ENCODE measurements around the gene RERE. TPM values are rescaled to one million over a fixed set of nuclear protein-coding genes. Genes with fewer than 3 reads are reported as not detected.
"Not testable (repeated sequence)": the region's sequence is repeated elsewhere in the genome, so short reads cannot be mapped to it uniquely, and the experiment has no call there.

The RERE gene
- total and polyA plus RNA-seq, 2 experiments from 2014 or later: 39.8 to 62.8 TPM

GRCh38 chr1:8381618-8382017 lies 435.8 kb downstream of the RERE start:
- no peaks in the 10 kb centered on the region for H3K27me3 ChIP-seq
- peak overlapping the region; percentile 8 for H3K27ac ChIP-seq
- no peaks in the 10 kb centered on the region for H3K9me2 ChIP-seq (replicated peaks; ENCODE audit: insufficient read depth)
- H2AFZ ChIP-seq: no peak overlapping the region
- no peak for TF ChIP-seq EZH2 (IDR thresholded peaks at IDR 0.05; ENCODE audit: borderline replicate concordance)
- TF ChIP-seq EZH2phosphoT487 (IDR thresholded peaks at IDR 0.05; ENCODE audit: low read depth, severe bottlenecking, unreplicated experiment): no peak
- no peak for TF ChIP-seq CTCF (IDR thresholded peaks at IDR 0.05; ENCODE audit: poor library complexity)
- H3K79me2 ChIP-seq: peaks cover 96% of the 10 kb centered on the region
- H3K4me3 ChIP-seq: no peak overlapping the region
- H3K36me3 ChIP-seq (replicated peaks; ENCODE audit: insufficient read depth, low read depth): no peaks in the 10 kb centered on the region
- H3K4me2 ChIP-seq: no peak overlapping the region
- H3K4me1 ChIP-seq (ENCODE audit: insufficient read depth): peaks cover 20% of the 10 kb centered on the region
- H4K20me1 ChIP-seq (ENCODE audit: insufficient read depth, poor library complexity, severe bottlenecking): peaks cover 91% of the 10 kb centered on the region
- no peaks in the 10 kb centered on the region for H3K9me3 ChIP-seq (ENCODE audit: low read depth)
- 83% methylated on average over 8 of the region's 8 CpGs for WGBS (ENCODE audit: low lambda C conversion rate, missing lambda C conversion rate)
- no peak for DNase-seq (ENCODE audit: low spot score)

- H3K9me2 ChIP-seq (replicated peaks; ENCODE audit: insufficient read depth); H2AFZ ChIP-seq; H3K27me3 ChIP-seq; H3K9me3 ChIP-seq (ENCODE audit: low read depth); H3K4me2 ChIP-seq; H3K27ac ChIP-seq; H3K4me3 ChIP-seq; H3K36me3 ChIP-seq (replicated peaks; ENCODE audit: insufficient read depth, low read depth); DNase-seq (ENCODE audit: low spot score): not testable (repeated sequence)
- H3K79me2 ChIP-seq: peaks cover 97% of the 10 kb centered on the region
- H3K4me1 ChIP-seq (ENCODE audit: insufficient read depth): peaks cover 20% of the 10 kb centered on the region
- H4K20me1 ChIP-seq (ENCODE audit: insufficient read depth, poor library complexity, severe bottlenecking): peaks cover 92% of the 10 kb centered on the region
- over 99% methylated on average over 6 of the region's 6 CpGs for WGBS (ENCODE audit: low lambda C conversion rate, missing lambda C conversion rate)
Measured at GRCh38 chr1:8380310-8380709, 437.1 kb downstream of the RERE start.

- DNase-seq (ENCODE audit: low spot score): no peak
- Histone ChIP-seq H3K4me1 (ENCODE audit: insufficient read depth) (peaks cover 22% of the 10 kb centered on the region), H3K79me2 (peaks cover 97% of the 10 kb centered on the region), H4K20me1 (ENCODE audit: insufficient read depth, poor library complexity, severe bottlenecking) (peaks cover 88% of the 10 kb centered on the region), H2AFZ (no peak overlapping the region), H3K9me3 (ENCODE audit: low read depth) (no peaks in the 10 kb centered on the region), H3K27me3 (no peaks in the 10 kb centered on the region), H3K36me3 (replicated peaks; ENCODE audit: insufficient read depth, low read depth) (no peaks in the 10 kb centered on the region), H3K4me3 (no peak overlapping the region), H3K27ac (no peak overlapping the region), H3K4me2 (no peak overlapping the region), H3K9me2 (replicated peaks; ENCODE audit: insufficient read depth) (no peaks in the 10 kb centered on the region)
- 95% methylated on average over 14 of the region's 14 CpGs for WGBS (ENCODE audit: low lambda C conversion rate, missing lambda C conversion rate)
- no peak for TF ChIP-seq CTCF (IDR thresholded peaks at IDR 0.05; ENCODE audit: poor library complexity)
- TF ChIP-seq EZH2 (IDR thresholded peaks at IDR 0.05; ENCODE audit: borderline replicate concordance): no peak
- no peak for TF ChIP-seq EZH2phosphoT487 (IDR thresholded peaks at IDR 0.05; ENCODE audit: low read depth, severe bottlenecking, unreplicated experiment)
Measured at GRCh38 chr1:8379513-8380186, 437.8 kb downstream of the RERE start.

- WGBS (ENCODE audit: low lambda C conversion rate, missing lambda C conversion rate): 94% methylated on average over 10 of the region's 10 CpGs
- Histone ChIP-seq H3K9me3 (ENCODE audit: low read depth) (no peaks in the 10 kb centered on the region), H3K27ac (peak overlapping the region; percentile 46), H3K27me3 (no peaks in the 10 kb centered on the region), H3K4me1 (ENCODE audit: insufficient read depth) (peaks cover 28% of the 10 kb centered on the region), H2AFZ (no peak overlapping the region), H3K4me2 (no peak overlapping the region), H4K20me1 (ENCODE audit: insufficient read depth, poor library complexity, severe bottlenecking) (peaks cover 86% of the 10 kb centered on the region), H3K4me3 (no peak overlapping the region), H3K9me2 (replicated peaks; ENCODE audit: insufficient read depth) (no peaks in the 10 kb centered on the region), H3K36me3 (replicated peaks; ENCODE audit: insufficient read depth, low read depth) (no peaks in the 10 kb centered on the region), H3K79me2 (peaks cover 97% of the 10 kb centered on the region)
- DNase-seq (ENCODE audit: low spot score): no peak
- TF ChIP-seq EZH2 (IDR thresholded peaks at IDR 0.05; ENCODE audit: borderline replicate concordance) (no peak), EZH2phosphoT487 (IDR thresholded peaks at IDR 0.05; ENCODE audit: low read depth, severe bottlenecking, unreplicated experiment) (no peak), CTCF (IDR thresholded peaks at IDR 0.05; ENCODE audit: poor library complexity) (no peak)
Measured at GRCh38 chr1:8378981-8379470, 438.4 kb downstream of the RERE start.

All from hepatocyte (in vitro differentiated cells).